ENCODE data around the gene LYZL1.
"Not testable (repeated sequence)": the region's sequence is repeated elsewhere in the genome, so short reads cannot be mapped to it uniquely, and the experiment has no call there.

LYZL1 gene

GRCh38 chr10:29328983-29329382 lies 40.1 kb downstream of the LYZL1 start:
- no peaks in the 10 kb centered on the region for H3K27me3 ChIP-seq (ENCODE audit: control insufficient read depth in 1 of 2, insufficient read depth in 2 of 2, low read length in 2 of 2)
- H3K4me1 ChIP-seq (ENCODE audit: control insufficient read depth, insufficient read depth, low read length), result peaks cover 17% of the 10 kb centered on the region
- H3K27ac ChIP-seq (ENCODE audit: low read length), result no peak overlapping the region
- H3K4me3 ChIP-seq (ENCODE audit: low read length in 2 of 2), result no peak overlapping the region
- no peaks in the 10 kb centered on the region for H3K36me3 ChIP-seq (ENCODE audit: control insufficient read depth in 2 of 2, insufficient read depth in 2 of 2, low read length in 2 of 2)
- no peaks in the 10 kb centered on the region for H3K9me3 ChIP-seq (ENCODE audit: control insufficient read depth in 2 of 2, low read length in 2 of 2)
- no peak overlapping the region for H3K9ac ChIP-seq (ENCODE audit: low read length in 2 of 2)

GRCh38 chr10:29329420-29329819 lies 40.5 kb downstream of the LYZL1 start:
- Histone ChIP-seq H3K27me3 (ENCODE audit: control insufficient read depth in 1 of 2, insufficient read depth in 2 of 2, low read length in 2 of 2) (no peaks in the 10 kb centered on the region), H3K9ac (ENCODE audit: low read length in 2 of 2) (no peak overlapping the region), H3K27ac (ENCODE audit: low read length) (no peak overlapping the region), H3K4me3 (ENCODE audit: low read length in 2 of 2) (no peak overlapping the region), H3K9me3 (ENCODE audit: control insufficient read depth in 2 of 2, low read length in 2 of 2) (no peaks in the 10 kb centered on the region), H3K36me3 (ENCODE audit: control insufficient read depth in 2 of 2, insufficient read depth in 2 of 2, low read length in 2 of 2) (no peaks in the 10 kb centered on the region), H3K4me1 (ENCODE audit: control insufficient read depth, insufficient read depth, low read length) (peaks cover 17% of the 10 kb centered on the region)

GRCh38 chr10:29332061-29332760 lies 43.3 kb downstream of the LYZL1 start:
- Histone ChIP-seq H3K27ac (ENCODE audit: low read length) (no peak overlapping the region), H3K27me3 (ENCODE audit: control insufficient read depth in 1 of 2, insufficient read depth in 2 of 2, low read length in 2 of 2) (no peaks in the 10 kb centered on the region), H3K9me3 (ENCODE audit: control insufficient read depth in 2 of 2, low read length in 2 of 2) (no peaks in the 10 kb centered on the region), H3K4me3 (ENCODE audit: low read length in 2 of 2) (no peak overlapping the region), H3K36me3 (ENCODE audit: control insufficient read depth in 2 of 2, insufficient read depth in 2 of 2, low read length in 2 of 2) (no peaks in the 10 kb centered on the region), H3K4me1 (ENCODE audit: control insufficient read depth, insufficient read depth, low read length) (peaks cover 17% of the 10 kb centered on the region), H3K9ac (ENCODE audit: low read length in 2 of 2) (no peak overlapping the region)

GRCh38 chr10:29332761-29333148 lies 43.9 kb downstream of the LYZL1 start:
- no peaks in the 10 kb centered on the region for H3K36me3 ChIP-seq (ENCODE audit: control insufficient read depth in 2 of 2, insufficient read depth in 2 of 2, low read length in 2 of 2)
- H3K4me1 ChIP-seq (ENCODE audit: control insufficient read depth, insufficient read depth, low read length), result peaks cover 17% of the 10 kb centered on the region
- H3K27me3 ChIP-seq (ENCODE audit: control insufficient read depth in 1 of 2, insufficient read depth in 2 of 2, low read length in 2 of 2), result no peaks in the 10 kb centered on the region
- H3K9ac ChIP-seq (ENCODE audit: low read length in 2 of 2), result no peak overlapping the region
- no peaks in the 10 kb centered on the region for H3K9me3 ChIP-seq (ENCODE audit: control insufficient read depth in 2 of 2, low read length in 2 of 2)
- no peak overlapping the region for H3K4me3 ChIP-seq (ENCODE audit: low read length in 2 of 2)
- H3K27ac ChIP-seq (ENCODE audit: low read length), result no peak overlapping the region

GRCh38 chr10:29337526-29337925 lies 48.7 kb downstream of the LYZL1 start:
- not testable (repeated sequence) for H3K4me3 ChIP-seq (ENCODE audit: low read length in 2 of 2); H3K4me1 ChIP-seq (ENCODE audit: control insufficient read depth, insufficient read depth, low read length); H3K9ac ChIP-seq (ENCODE audit: low read length in 2 of 2); H3K27me3 ChIP-seq (ENCODE audit: control insufficient read depth in 1 of 2, insufficient read depth in 2 of 2, low read length in 2 of 2); H3K9me3 ChIP-seq (ENCODE audit: control insufficient read depth in 2 of 2, low read length in 2 of 2); H3K27ac ChIP-seq (ENCODE audit: low read length); H3K36me3 ChIP-seq (ENCODE audit: control insufficient read depth in 2 of 2, insufficient read depth in 2 of 2, low read length in 2 of 2)

GRCh38 chr10:29343607-29344038 lies 54.8 kb downstream of the LYZL1 start:
- Histone ChIP-seq H3K4me1 (ENCODE audit: control insufficient read depth, insufficient read depth, low read length) (no peaks in the 10 kb centered on the region), H3K27me3 (ENCODE audit: control insufficient read depth in 1 of 2, insufficient read depth in 2 of 2, low read length in 2 of 2) (no peaks in the 10 kb centered on the region), H3K27ac (ENCODE audit: low read length) (no peak overlapping the region), H3K9ac (ENCODE audit: low read length in 2 of 2) (no peak overlapping the region), H3K4me3 (ENCODE audit: low read length in 2 of 2) (no peak overlapping the region), H3K9me3 (ENCODE audit: control insufficient read depth in 2 of 2, low read length in 2 of 2) (peaks cover 0 to 5% of the 10 kb centered on the region in 2 donors), H3K36me3 (ENCODE audit: control insufficient read depth in 2 of 2, insufficient read depth in 2 of 2, low read length in 2 of 2) (no peaks in the 10 kb centered on the region)

GRCh38 chr10:29344073-29344820 lies 55.4 kb downstream of the LYZL1 start:
- Histone ChIP-seq H3K36me3 (ENCODE audit: control insufficient read depth in 2 of 2, insufficient read depth in 2 of 2, low read length in 2 of 2) (no peaks in the 10 kb centered on the region), H3K4me3 (ENCODE audit: low read length in 2 of 2) (no peak overlapping the region), H3K9ac (ENCODE audit: low read length in 2 of 2) (no peak overlapping the region), H3K27ac (ENCODE audit: low read length) (no peak overlapping the region), H3K27me3 (ENCODE audit: control insufficient read depth in 1 of 2, insufficient read depth in 2 of 2, low read length in 2 of 2) (no peaks in the 10 kb centered on the region), H3K4me1 (ENCODE audit: control insufficient read depth, insufficient read depth, low read length) (no peaks in the 10 kb centered on the region), H3K9me3 (ENCODE audit: control insufficient read depth in 2 of 2, low read length in 2 of 2) (peaks cover 0 to 5% of the 10 kb centered on the region in 2 donors)

GRCh38 chr10:29345144-29345909 lies 56.5 kb downstream of the LYZL1 start:
- no peak overlapping the region for H3K4me3 ChIP-seq (ENCODE audit: low read length in 2 of 2)
- no peak overlapping the region for H3K27ac ChIP-seq (ENCODE audit: low read length)
- H3K9me3 ChIP-seq (ENCODE audit: control insufficient read depth in 2 of 2, low read length in 2 of 2), result peaks cover 0 to 5% of the 10 kb centered on the region in 2 donors
- H3K9ac ChIP-seq (ENCODE audit: low read length in 2 of 2), result no peak overlapping the region
- no peaks in the 10 kb centered on the region for H3K36me3 ChIP-seq (ENCODE audit: control insufficient read depth in 2 of 2, insufficient read depth in 2 of 2, low read length in 2 of 2)
- no peaks in the 10 kb centered on the region for H3K27me3 ChIP-seq (ENCODE audit: control insufficient read depth in 1 of 2, insufficient read depth in 2 of 2, low read length in 2 of 2)
- H3K4me1 ChIP-seq (ENCODE audit: control insufficient read depth, insufficient read depth, low read length), result no peaks in the 10 kb centered on the region

GRCh38 chr10:29345910-29346209 lies 57.0 kb downstream of the LYZL1 start:
- Histone ChIP-seq H3K27me3 (ENCODE audit: control insufficient read depth in 1 of 2, insufficient read depth in 2 of 2, low read length in 2 of 2) (no peaks in the 10 kb centered on the region), H3K4me1 (ENCODE audit: control insufficient read depth, insufficient read depth, low read length) (no peaks in the 10 kb centered on the region), H3K36me3 (ENCODE audit: control insufficient read depth in 2 of 2, insufficient read depth in 2 of 2, low read length in 2 of 2) (no peaks in the 10 kb centered on the region), H3K9me3 (ENCODE audit: control insufficient read depth in 2 of 2, low read length in 2 of 2) (peaks cover 0 to 5% of the 10 kb centered on the region in 2 donors), H3K27ac (ENCODE audit: low read length) (no peak overlapping the region), H3K4me3 (ENCODE audit: low read length in 2 of 2) (no peak overlapping the region), H3K9ac (ENCODE audit: low read length in 2 of 2) (no peak overlapping the region)

GRCh38 chr10:29346296-29347001 lies 57.6 kb downstream of the LYZL1 start:
- Histone ChIP-seq H3K9ac (ENCODE audit: low read length in 2 of 2) (no peak overlapping the region), H3K36me3 (ENCODE audit: control insufficient read depth in 2 of 2, insufficient read depth in 2 of 2, low read length in 2 of 2) (no peaks in the 10 kb centered on the region), H3K9me3 (ENCODE audit: control insufficient read depth in 2 of 2, low read length in 2 of 2) (peaks cover 0 to 5% of the 10 kb centered on the region in 2 donors), H3K4me3 (ENCODE audit: low read length in 2 of 2) (no peak overlapping the region), H3K4me1 (ENCODE audit: control insufficient read depth, insufficient read depth, low read length) (no peaks in the 10 kb centered on the region), H3K27me3 (ENCODE audit: control insufficient read depth in 1 of 2, insufficient read depth in 2 of 2, low read length in 2 of 2) (no peaks in the 10 kb centered on the region), H3K27ac (ENCODE audit: low read length) (no peak overlapping the region)

Measured in stomach smooth muscle (tissue), 2 donors.